Right lobe of liver (tissue), 4 donors: ENCODE data around the gene APRT.

Source experiments
- CTCF ChIP-seq, 4 donors: fragments of 200-600 bp in 3 of 4; fragments of 450-650 bp in 1 of 4; IDR thresholded peaks; one replicate each; pipeline versions ENCODE4 v1.5.1 to v1.8.0; 2016 to 2022; ENCODE audit warnings: antibody characterized with exemption in 4 of 4, mild to moderate bottlenecking in 2 of 4
- POLR2A ChIP-seq: fragments of 450-650 bp; IDR thresholded peaks from one replicate; pipeline ENCODE4 v1.6.1; 2017; ENCODE audit warnings: antibody characterized with exemption, mild to moderate bottlenecking
- donor health status: DM: no; HTN: no; CAD: no.
- donor health status: DM: no; HTN: no; CAD: no.
- donor health status: DM: no; HTN: yes; CAD: no.

GRCh38 chr16:88851616-88852015, 39.9 kb upstream of the APRT start:
- TF ChIP-seq CTCF (IDR thresholded peaks at IDR 0.05) (no peak), POLR2A (no peak)
